HT1080 (cell line): ENCODE measurements around the gene PSMD7. TPM values are rescaled to one million over a fixed set of nuclear protein-coding genes. Genes with fewer than 3 reads are reported as not detected.

Source experiments
- DNase-seq: peaks from one replicate; pipeline ENCODE4 v3.0.0-alpha.2; 2015; ENCODE audit warnings: low read depth
- polyA plus RNA-seq, 2 experiments: library from polyadenylated mRNA; depleted of rRNA; stranded (reverse); fragments of >200 nt; gene quantifications; 2 replicates each; pipeline ENCODE4 v1.2.3, GENCODE V29; 2015
- total RNA-seq: library from RNA; depleted of rRNA; stranded (reverse); fragments of >200 nt; shearing (Covaris generic); gene quantifications from 2 replicates; pipeline ENCODE4 v1.2.3, GENCODE V29; 2014; rRNA removed

Gene PSMD7
- total RNA-seq = 110 and 132 TPM in 2 replicates
- polyA plus RNA-seq (2015; cell fraction: cytosol; rRNA removed) = 139 and 146 TPM in 2 replicates
- polyA plus RNA-seq (2015; cell fraction: nucleus; rRNA removed) = 97.1 and 120 TPM in 2 replicates

DNA sequence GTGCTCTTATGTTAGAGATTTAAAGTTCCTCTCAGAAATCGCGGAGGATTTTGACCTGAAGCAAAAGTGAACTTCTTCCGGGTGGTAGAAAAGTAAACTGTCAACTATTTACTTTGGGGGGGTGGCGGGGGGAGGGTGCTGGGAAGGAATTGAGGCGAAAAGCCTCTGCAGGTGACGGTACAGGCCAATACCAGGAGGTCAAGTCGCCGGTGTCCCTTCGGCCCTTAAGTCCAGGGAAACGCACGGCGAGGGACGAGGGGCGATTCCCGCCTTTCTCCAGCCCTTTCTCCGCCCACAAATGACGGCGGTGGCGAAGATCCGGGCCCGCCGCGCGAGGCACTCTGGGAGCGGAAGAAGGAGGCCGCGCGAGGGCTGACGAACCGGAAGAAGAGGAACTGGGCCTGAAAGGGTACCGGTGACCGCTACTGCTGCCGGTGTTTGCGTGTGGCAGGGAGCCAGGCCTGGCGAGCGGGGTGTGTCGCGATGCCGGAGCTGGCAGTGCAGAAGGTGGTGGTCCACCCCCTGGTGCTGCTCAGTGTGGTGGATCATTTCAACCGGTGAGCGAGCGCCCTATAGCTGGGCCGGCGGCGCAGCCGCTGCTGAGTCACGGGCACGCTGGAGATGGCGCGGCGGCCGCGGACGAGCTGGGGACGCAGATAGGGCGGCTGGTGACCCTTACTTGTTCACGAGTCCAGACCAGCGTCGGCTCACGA, at the start of gene PSMD7:
Gene PSMD7 (plus strand): TSS at position 383 of the 713 bp plus-strand sequence. CDS start 101 bp downstream, at position 484.
- peak; percentile 90 for DNase-seq

DNA sequence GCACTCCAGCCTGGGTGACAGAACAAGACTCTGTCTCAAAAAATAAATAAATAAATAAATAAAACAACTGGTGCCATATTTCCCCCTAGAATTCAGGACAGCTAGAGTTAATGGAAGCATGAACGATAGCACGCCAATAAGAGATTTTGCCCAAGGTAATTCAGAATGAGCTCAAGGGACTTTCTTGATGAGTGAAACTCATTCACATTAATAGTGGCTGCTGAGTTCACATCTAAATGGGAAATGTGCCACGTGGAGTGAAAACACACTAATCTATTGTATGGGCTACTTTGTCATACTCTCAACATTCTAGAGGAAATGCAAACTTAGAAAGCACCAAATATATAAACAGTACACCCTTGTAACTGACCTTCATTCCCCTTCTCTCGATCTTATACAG, 47.4 kb upstream of the PSMD7 start:
- no peak for DNase-seq

DNA sequence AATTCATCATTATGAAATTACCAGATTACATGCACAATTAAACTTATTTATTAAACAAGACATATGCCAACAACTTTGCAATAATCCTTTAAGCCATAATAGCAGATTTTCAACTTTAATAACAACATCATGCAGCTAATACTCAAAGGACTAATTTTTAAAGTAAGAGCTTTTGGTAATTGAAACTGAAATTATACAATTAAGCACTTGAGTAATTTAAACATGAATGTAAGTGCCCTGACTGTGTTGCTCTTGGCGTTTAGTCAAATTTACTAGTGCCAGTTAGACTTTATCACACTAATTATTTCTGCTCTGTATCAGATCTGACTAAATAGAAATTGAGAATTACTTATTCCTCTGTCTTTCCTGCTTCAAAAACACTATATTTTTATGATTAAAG, 46.8 kb upstream of the PSMD7 start:
- DNase-seq = no peak

DNA sequence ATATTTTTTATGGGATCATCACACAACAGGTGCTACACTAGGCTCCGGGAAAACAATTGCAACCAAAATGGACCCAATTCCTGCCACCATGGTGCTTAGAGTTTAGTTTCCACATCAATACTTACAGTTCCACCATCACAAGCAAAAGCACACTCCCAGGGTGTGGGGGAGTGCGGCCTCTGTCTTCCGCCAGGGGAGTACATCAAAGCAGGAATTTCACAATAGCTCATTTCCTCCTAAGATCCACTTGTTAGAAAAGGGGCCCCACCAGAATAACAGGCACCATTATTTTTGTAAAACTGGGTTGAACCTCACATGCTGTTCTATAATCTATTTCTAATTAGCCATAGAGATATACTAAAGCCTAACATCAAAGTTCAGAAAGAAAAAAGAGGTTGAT, 44.3 kb upstream of the PSMD7 start:
- DNase-seq = no peak

DNA sequence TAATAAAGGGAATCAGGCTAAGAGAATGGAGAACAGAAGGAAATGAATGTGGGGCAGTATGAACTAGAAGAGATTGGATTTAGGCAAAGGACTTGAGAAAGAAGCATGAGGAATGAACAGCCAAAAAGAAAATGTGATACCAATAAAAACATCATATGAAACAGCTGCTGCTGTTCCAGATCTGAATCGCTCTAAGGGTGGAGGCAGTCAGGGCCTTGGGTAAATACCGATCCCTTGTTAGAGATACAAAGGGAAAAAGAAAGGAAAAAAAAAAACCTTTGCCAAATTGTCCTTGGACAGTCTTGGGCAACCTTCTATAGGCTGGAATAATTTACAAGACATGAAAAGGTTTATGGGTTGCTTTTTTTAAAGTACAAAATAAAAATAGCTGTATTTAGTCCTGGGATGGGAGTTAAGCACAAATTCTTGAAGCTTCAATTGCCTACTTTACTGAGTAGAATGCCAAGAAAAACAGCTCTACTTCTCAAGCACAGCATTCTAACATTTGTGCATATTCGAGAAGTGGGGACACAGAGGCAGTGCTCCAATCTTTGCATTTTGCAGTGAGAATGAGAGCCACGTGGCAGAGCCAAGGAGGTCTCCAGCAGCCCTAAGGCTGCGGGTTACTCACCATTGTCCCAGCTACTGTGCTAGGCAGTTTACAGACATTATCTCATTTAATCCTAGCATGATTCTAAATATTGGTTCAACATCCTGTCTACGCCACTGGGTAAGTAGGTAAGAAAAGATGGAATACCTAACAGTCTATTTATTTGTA, 43.3 kb upstream of the PSMD7 start:
- DNase-seq = no peak

DNA sequence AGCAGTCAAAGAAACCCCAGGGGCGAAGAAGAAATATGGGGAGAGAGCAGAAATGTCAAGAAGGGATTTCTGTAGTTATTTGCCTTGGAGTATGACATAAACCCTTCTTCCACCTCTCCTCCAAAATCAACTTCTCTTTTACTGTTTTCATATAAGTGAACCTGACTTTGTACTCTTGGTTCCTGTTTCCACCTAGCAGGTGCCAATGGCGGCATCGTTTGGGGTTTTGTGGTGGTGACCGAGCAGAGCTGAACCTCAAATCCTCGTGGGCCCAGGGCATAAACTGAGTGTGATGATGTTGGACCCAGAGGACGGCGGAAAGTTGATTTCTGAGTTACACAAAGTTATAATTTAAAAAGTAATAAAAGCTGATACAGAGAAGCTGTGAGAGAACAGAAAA, 39.6 kb upstream of the PSMD7 start:
- no peak for DNase-seq

DNA sequence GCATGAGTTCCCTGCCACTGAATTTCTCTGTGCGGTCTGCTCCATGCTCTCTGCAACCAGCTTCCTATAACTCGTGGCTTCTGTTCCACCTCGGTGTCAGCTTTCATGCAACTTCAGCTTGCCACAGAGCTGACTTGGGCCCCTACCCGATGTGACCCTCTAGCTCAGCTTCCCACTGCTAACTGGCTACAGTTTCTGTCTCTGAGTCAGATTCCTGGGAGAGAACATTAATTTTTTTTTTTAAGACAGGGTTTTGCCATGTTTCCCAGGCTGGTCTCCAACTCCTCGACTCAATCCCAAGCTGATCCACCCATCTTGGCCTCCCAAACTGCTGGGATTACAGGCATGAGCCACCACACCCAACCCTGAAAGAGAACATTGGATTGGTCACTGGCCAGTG, 35.5 kb upstream of the PSMD7 start:
- DNase-seq = no peak

DNA sequence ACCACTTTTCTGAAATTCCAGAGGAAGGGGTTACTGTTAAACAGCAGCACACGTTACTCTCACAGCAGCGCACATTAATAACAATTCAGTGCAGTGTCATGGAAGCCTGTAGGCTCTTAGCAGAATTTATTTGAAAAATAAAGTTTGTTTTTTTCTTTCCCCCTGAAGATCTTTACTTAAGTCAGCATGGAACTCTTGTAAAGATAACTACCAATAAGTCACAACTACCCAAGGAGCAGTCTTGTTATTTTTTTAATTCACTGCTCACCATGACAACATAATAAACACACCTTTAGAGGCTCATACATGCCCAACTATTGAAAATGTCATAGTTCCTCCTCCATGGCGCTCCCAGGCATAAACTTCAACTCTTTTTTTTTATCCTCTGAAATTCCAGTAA, 31.8 kb upstream of the PSMD7 start:
- no peak for DNase-seq

DNA sequence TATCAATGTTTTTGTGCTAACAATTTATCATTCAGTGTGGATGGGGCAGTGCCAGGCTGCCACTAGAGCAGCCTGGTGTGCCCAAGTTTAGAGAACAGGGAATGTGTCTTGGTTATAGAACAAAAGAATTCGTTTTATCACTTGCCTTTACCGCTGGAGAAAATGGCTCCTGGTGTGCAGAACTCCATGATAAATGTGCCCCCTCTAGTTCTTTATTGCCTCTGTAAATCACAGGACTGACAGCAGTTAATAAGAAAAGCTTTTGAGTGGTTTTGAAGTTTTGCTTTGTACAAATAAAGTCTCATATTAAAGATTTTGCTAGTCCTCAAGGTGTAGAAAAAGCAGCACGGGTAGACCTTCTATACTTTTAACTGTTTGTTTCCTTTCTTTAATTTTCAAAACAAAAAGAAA, 28.2 kb upstream of the PSMD7 start:
- no peak for DNase-seq

DNA sequence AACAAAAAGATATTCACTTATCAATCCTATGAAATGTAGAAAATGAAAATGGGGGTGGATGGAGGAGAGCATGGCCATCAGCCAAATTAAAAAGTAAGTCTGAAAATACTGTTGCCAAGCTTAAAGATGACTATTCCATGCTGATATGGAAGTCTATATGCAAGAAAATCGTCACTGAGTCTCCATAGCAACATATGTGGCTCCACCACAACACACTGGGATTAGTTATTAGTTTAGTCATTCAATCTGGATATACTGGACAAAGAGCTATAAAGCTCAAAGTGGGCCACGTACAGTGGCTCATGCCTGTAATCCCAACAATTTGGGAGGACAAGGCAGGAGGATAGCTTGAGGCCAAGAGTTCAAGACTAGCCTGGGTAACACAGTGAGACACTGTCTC, 24.7 kb upstream of the PSMD7 start:
- DNase-seq = peak; percentile 10

DNA sequence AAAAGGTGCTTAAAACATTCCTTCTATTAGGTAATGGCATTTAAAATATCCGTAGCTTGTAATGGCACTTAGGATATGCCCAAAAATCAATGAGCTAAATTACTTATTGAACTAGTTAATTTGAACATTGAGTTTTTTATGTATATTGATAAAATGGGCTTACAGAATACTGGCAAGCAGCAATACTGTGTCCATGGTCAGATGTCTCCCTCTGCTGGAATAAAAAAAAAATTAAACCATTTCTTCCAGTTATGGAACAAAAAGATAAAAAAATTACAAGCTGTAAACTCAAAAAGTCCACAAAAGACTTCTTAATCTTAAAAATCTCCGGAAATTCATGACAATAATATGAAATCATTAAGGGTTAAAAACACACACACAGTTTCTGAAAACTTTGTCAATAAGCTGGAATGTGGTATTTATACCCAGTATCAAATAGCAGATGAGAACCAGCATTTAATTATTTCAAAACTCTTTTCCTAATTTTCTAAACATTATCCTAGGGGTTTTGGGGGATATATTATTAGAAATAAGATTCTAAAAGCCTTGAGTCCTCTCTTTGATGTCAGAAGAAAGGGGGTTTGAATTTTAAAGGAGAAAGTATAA, 21.5 kb upstream of the PSMD7 start:
- DNase-seq = peak; percentile 13

DNA sequence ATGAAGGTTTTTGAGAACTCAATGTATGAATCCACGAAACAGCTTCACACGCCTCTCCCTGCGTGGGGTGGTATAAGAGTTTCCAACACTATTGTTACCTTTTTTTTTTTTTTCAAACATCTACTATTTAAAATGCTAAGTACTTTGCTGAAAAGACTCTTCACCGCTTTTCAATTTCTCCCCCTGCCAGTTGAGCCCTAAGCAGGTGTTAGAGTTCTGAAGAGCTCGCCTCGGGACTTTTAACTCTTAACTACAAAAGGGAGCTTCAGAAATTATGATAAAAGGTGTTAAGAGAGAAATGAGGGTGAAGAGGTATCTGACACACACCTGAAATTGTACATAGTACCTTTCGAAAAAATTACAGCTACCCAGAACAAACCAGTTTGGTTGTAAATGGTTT, 20.9 kb upstream of the PSMD7 start:
- no peak for DNase-seq

DNA sequence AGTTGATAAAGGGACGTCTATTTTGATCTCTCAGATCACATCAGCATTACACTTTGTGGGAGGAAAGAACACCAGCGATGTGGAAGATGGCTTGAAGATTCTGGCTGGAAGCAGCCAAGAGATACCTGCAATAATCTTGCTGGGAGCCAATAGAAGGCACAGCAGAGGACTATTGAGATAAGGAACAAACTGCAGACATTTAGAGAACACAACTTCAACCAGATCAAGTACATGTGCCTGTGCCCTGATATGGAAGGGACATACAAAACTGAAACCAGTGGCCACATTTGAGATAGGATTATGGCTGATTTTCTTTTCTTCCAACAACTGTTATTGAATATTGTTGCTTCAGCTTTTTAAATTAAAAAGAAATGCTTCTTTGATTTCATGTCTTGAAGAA, 18.6 kb upstream of the PSMD7 start:
- DNase-seq = no peak

DNA sequence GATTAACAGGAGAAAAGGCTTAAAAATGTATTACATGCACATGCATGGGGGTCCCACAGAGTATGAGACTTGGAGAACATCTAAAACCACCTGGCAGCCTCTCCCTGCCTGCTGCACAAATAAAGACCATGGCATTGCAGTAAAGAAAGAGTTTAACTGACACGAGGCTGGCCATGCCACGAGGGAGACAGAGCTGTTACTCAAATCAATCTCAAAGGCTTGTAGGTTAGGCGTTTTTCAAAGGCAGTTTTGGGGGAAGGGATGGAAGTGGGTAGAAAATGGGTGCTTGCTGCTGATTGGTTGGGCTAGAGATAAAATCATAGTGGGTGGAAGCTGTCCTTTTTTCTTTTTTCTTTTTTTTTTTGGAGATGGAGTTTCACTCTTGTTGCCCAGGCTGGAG, 17.3 kb upstream of the PSMD7 start:
- DNase-seq = no peak

DNA sequence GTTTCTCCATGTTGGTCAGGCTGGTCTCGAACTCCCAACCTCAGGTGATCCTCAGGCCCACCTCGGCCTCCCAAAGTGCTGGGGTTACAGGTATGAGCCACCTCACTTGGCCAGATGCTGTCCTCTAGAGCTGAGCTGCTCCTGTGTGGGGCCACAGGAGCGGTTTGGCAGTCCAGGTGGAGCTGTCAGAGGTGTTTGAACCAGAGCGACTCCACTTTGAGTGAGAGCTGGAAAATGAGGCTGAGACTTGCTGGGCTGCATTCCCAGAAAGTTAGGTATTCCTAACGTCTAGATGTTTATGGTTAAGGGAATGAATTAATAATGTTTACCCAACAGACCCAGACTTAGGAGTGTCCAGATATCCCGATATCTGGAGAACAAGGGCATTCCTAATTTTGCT, 16.8 kb upstream of the PSMD7 start:
- DNase-seq = no peak

DNA sequence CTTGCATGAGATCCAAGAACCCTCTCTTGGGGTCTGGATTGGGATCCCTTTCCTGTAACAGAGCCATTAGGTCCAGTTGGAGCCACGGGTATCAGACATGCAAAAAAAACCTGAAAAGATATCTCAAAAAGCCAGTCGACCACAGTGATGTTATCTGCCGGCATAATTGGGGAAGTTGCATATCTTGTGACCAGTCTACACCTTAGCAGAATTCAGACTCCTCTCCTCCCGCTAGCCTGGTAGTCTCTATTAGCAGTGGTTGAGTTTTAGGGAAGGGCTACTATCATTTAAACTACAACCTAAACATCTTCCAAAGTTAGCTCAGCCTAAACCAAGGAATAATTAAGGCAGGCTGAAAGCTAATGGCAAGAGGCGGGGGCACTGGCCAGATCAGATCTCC, 16.2 kb upstream of the PSMD7 start:
- DNase-seq = no peak

DNA sequence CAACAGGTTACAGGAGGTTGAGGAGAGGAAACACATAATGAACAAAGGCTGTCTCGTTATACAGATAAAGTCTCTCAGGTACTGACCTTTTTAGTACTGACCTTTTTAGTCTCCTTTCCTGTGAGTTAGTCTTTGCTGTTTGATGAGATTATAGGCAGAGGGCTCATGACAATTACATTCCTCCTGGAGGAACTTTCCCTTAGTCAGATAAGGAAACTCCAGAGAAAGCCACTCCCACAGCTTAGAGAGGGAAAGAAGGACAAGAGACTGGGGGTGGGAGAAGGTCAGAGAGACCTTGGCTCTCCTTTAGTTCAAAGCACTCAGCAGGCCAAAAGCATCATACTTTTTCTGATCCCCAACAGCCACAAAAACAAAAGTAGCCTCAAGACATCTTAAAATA, 15.3 kb upstream of the PSMD7 start:
- DNase-seq = no peak

DNA sequence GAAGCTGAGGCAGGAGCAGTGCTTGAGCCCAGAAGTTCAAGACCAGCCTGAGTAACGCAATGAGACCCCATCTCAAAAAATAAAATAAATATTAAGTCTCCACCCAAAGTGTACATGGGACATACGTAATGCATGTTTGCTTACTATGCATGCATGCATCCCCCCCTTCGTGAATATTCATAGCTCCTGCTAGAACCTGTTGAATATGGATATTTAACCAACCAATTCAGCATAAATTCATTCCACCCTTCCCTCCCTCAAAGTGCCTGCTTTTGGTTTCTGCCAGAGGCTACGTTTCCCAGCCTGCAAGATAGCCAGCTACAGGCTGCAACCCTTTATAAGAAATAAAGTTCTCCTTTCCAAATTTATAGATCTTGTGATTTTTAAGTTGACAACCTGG, 12.9 kb upstream of the PSMD7 start:
- no peak for DNase-seq

DNA sequence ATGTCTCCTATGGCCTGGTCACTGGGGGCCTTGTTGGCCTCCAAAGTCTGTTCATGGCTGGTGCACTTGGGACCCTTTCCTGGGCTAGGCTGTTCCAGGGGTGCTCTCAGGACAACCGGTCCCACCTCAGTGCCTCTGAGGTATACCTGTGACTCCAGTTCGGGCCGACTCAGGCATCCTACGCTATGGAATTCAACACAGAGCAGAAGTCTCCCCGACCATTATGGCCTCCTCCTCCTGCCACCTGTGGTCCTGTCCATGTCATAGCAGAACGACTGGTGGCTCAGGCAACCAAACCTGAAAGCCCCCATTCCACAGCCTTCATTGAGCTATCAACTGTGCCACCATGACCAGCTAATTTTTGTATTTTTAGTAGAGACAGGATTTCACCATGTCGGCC, 8.5 kb upstream of the PSMD7 start:
- no peak for DNase-seq

DNA sequence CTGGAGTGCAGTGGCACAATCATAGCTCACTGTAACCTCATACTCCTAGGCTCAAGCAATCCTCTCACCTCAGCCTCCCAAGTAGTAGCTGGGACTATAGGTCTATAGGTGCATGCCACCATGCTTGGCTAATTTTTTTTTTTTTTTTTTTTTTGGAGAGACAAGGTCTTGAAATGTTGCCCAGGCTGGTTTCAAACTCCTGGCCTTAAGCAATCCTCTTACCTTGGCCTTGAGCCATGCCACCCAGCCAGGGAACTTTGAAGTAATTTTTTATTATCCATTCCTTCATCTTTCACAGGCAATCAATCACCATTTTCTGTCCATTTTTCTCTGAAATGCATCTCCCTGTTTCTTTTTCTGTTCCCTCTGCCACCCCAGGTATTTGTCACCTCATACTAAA, 6.3 kb upstream of the PSMD7 start:
- no peak for DNase-seq

DNA sequence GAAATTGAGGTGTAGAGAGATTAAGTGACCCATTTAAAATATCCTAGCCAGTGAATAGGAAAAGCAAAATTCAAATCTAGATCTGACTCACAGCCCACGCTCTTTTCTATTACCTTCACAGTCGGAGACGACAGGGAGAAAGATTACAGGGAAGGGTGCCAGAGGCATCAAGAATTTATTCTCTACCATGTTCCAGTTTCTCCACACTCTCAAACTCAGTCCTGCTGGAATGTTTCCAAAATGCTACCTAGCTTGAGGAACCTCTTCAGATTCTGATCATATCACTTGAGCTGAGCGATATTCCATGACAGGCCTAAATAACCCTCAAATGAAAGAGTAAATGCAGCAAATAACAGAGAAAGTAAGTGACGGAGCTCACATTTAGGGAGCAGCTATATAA, 5.4 kb upstream of the PSMD7 start:
- DNase-seq = no peak

DNA sequence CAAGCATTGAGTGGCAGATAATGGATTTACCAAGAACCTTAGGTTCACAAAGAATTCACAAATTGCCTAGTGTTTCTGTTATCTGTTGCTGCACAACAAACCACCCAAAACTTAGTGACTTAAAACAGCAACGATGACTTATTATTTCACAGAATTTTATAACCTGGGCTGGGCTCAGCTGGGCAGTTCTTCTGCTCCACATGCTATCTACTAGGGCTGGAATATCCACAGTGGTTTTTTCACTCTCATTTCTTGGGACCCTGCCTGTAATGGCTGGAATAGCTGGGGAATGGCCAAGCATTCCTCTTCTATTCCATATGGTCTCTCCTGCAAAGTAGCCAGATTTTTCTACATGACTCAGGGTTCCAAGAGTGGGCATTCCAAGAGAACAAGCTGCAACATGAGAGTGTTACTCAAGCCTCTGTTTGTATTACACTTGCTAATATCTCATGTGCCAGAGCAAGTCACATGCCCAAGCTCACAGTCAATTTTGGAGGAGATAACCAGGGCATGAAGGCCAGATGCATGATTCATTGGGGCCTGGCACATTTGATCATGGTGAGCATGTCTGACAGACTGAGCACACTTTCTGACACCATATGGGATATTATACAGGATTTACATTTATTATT, 4.9 kb upstream of the PSMD7 start:
- DNase-seq = peak; percentile 80
